ENCODE data around the gene DOCK4. TPM values are rescaled to one million over a fixed set of nuclear protein-coding genes. Genes with fewer than 3 reads are reported as not detected.

DOCK4 gene
- total RNA-seq, 1 experiment from 2014 or later: 4.9 TPM

GRCh38 chr7:111893190-111893589 lies 313.0 kb downstream of the DOCK4 start:
- Histone ChIP-seq H3K18ac (ENCODE audit: insufficient read length, low read depth, low read length) (no peak overlapping the region), H3K79me2 (ENCODE audit: insufficient read depth, low read length) (no peaks in the 10 kb centered on the region), H3K4ac (ENCODE audit: low read depth, low read length) (no peak overlapping the region), H3K56ac (ENCODE audit: insufficient read length, low read depth, low read length) (no peak overlapping the region), H3K9me3 (ENCODE audit: control insufficient read depth, low read depth, low read length) (no peaks in the 10 kb centered on the region), H3K79me1 (ENCODE audit: insufficient read depth, low read depth, low read length, poor library complexity, severe bottlenecking) (no peaks in the 10 kb centered on the region), H3T11ph (ENCODE audit: low read length) (no peak overlapping the region), H3K27ac (ENCODE audit: insufficient read length, low read depth, low read length) (no peak overlapping the region), H4K5ac (ENCODE audit: insufficient read length, low read depth, low read length) (no peak overlapping the region), H2BK5ac (ENCODE audit: insufficient read length, low read length) (no peak overlapping the region), H2AK5ac (ENCODE audit: insufficient read length, low read length) (no peak overlapping the region), H3K23me2 (ENCODE audit: insufficient read length, low read depth, low read length, poor library complexity, severe bottlenecking) (no peaks in the 10 kb centered on the region), H2AFZ (ENCODE audit: low read length) (no peak overlapping the region), H2BK15ac (ENCODE audit: low read depth, low read length) (no peak overlapping the region), H2BK120ac (ENCODE audit: low read depth, low read length, poor library complexity, severe bottlenecking) (no peak overlapping the region), H2BK20ac (ENCODE audit: low read depth, low read length, poor library complexity, severe bottlenecking) (no peak overlapping the region), H4K91ac (ENCODE audit: insufficient read length, low read depth, low read length) (no peak overlapping the region), H3K14ac (ENCODE audit: insufficient read depth, low read length) (no peak overlapping the region), H4K20me1 (ENCODE audit: control insufficient read depth, insufficient read depth, insufficient read length) (no peaks in the 10 kb centered on the region), H3K23ac (ENCODE audit: insufficient read length, low read depth, low read length) (no peak overlapping the region), H3K9ac (ENCODE audit: extremely low read depth, insufficient read length, low read length) (no peak overlapping the region), H2BK12ac (ENCODE audit: insufficient read length, low read depth, low read length) (no peak overlapping the region), H3K4me1 (ENCODE audit: insufficient read depth, low read length) (no peaks in the 10 kb centered on the region), H3K27me3 (ENCODE audit: insufficient read depth, low read length) (no peaks in the 10 kb centered on the region), H4K8ac (replicated peaks; ENCODE audit: insufficient read length, low read depth, low read length) (no peak overlapping the region), H3K4me2 (ENCODE audit: insufficient read depth, insufficient read length, low read length) (no peak overlapping the region)
- Mint-ChIP-seq H3K4me3 (no peak overlapping the region), H3K27ac (no peak overlapping the region), H3K4me1 (no peaks in the 10 kb centered on the region), H3K9me3 (no peaks in the 10 kb centered on the region), H3K36me3 (ENCODE audit: insufficient read depth in 1 of 3, low read depth in 3 of 3) (peaks cover 0 to 8% (median 0%) of the 10 kb centered on the region in 3 experiments; a peak in 2 of 7 replicates), H3K27me3 (ENCODE audit: low read depth) (no peaks in the 10 kb centered on the region)
- TF ChIP-seq CTCF (conservative IDR thresholded peaks at IDR 0.05): no peak
- DNase-seq: no peak
- WGBS (ENCODE audit: extremely low coverage, insufficient read length, low lambda C conversion rate): no CpG with 5 or more reads among the region's 5 CpGs
